ENCODE results near the gene AKAP8L. TPM values are rescaled to one million over a fixed set of nuclear protein-coding genes. Genes with fewer than 3 reads are reported as not detected.

Gene AKAP8L
- total RNA-seq, 2 donors from 2014 or later, result 64.8 to 68.4 TPM

DNA sequence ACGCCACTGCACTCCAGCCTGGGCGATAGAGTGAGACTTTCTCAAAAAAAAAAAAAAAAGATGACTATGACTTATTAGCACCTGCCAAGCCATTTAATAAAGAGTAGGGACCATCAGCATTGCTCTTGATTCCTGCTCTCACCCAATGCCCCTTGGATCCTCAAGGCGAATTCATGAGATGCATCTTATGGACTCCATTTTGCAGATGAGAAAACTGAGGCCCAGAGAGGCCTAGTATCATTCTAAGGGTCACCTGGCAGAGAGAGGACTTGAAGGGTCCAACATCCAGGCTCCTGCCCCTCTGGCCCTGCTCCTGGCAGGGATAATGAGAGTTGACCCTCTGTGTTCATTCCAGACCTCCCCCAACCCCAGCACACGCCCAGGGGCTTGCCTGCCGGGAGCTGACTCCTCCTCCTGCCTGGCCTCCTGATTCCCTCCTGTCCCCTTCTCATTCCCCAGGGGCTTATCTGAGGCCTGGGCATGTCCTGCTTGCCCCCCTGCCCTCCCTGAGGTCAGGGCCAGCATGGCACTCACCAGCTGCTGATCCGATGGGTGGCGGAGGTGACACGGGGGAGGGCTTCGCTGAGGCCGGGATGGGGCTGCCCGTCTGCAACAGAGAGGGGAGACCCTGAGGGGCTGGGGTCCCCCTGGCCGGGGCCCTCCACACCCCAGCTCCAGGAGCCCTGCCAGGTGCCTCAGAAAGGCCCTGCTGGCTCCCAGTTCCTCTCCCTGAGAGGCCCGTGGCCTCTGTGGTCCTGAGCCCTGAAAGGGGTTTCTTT lies 23.5 kb upstream of the AKAP8L start:
- H3K4me3 Mint-ChIP-seq, result no peak overlapping the region
- no peaks in the 10 kb centered on the region for H3K4me1 Mint-ChIP-seq
- no peaks in the 10 kb centered on the region for H3K27me3 Mint-ChIP-seq
- H3K27ac Mint-ChIP-seq, result no peak overlapping the region
- H3K36me3 Mint-ChIP-seq (ENCODE audit: low read depth), result no peaks in the 10 kb centered on the region
- ATAC-seq (replicated peaks), result no peak
- H3K9me3 Mint-ChIP-seq, result no peaks in the 10 kb centered on the region

DNA sequence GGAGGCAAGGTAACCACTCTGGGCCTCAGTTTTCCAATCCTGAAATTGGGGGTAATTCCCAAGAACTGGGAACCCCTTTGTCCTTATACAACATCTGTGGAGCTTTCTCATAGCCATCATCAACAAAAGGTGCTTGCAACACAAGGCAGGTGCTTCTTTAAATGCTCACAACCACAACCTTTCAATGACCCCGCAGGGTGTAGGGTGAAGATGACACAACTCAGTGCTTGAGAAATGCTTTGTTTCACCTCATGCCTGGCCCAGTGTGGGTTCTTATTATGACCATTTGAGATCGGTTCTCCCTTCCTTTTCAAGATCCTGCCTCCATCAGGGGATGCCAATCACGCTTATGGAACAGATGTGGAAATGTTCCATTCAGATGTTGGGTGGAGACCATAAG lies 22.5 kb upstream of the AKAP8L start:
- no peak overlapping the region for H3K27ac Mint-ChIP-seq
- H3K27me3 Mint-ChIP-seq, result no peaks in the 10 kb centered on the region
- H3K4me1 Mint-ChIP-seq, result no peaks in the 10 kb centered on the region
- no peak for ATAC-seq (replicated peaks)
- H3K9me3 Mint-ChIP-seq, result no peaks in the 10 kb centered on the region
- H3K4me3 Mint-ChIP-seq, result no peak overlapping the region
- no peaks in the 10 kb centered on the region for H3K36me3 Mint-ChIP-seq (ENCODE audit: low read depth)

DNA sequence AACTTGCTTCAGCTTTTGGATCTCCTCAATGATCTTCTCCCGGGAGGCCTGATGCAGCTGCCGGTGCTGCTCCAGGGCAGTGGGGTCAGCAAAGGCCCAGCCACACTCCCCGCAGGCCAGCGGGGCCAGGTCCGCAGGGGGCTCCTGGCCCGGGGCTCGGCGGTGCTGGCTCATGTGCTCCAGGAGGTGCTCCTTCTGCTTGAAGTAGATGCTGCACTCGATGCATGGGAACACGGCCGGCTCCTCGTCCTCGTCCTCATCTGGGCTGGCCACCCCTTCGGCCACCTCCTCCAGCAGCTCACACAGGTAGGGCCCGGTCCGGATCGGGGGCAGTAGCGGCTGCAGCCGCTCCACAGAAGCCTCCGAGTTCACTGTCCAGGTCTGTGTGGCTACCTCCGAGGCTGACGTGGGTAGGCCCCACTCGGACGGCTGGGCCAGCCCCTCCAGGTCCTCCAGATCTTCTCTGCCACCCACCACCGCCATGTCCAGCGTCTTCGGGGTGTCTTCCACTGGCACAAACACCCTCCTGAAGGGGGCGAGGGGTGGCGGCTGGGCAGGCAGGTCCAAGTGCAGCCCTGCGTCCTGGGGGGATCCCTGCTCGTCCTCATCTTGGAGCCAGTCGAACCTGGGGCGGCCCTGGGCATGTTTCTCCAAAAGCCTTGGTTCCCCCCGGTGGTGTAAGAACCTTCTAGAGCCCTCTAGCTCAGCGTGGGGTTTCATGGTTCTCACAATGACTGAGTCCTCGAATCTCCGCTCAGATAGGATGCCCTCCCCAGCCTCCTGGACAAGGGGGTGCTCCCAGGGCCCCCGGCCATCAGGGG lies 21.2 kb upstream of the AKAP8L start:
- H3K4me1 Mint-ChIP-seq, result no peaks in the 10 kb centered on the region
- H3K9me3 Mint-ChIP-seq, result no peaks in the 10 kb centered on the region
- no peak overlapping the region for H3K27ac Mint-ChIP-seq
- H3K27me3 Mint-ChIP-seq, result no peaks in the 10 kb centered on the region
- H3K36me3 Mint-ChIP-seq (ENCODE audit: low read depth), result no peaks in the 10 kb centered on the region
- no peak overlapping the region for H3K4me3 Mint-ChIP-seq
- no peak for ATAC-seq (replicated peaks)

DNA sequence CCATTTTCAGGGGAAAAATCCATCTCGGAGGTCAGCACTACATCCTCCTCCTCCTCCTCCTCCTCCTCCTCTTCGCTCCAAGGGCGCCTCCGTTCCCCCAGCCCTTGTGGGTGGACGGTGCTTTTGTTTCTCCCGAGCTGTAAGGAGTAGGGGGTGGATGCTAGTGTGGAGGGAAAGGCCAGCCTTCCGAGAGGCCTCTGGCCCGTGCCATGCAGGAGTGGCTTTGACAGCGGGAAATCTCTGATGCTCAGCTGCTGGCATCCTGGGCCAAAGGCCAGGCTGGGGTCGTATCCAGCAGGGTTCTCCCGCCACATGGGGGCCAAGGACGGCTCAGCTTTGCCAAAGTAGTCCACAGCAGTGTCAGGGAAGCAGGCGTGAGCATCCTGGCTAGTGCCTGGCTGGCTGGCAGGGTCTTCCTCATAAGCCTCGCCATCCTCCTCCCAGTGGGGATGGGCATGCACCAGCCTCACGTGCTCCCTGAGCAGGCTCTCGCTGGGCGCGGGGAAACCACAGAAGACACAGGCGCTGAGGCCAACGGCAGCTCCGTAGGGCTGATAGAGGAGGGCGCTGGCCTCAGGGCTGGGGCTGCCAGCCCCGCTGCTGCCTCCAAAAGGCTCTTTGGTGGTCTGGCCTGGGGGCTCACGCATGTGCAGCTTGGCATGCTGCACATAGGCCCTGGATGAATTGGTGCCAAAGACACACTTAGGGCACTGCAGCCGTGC lies 20.5 kb upstream of the AKAP8L start:
- Mint-ChIP-seq H3K4me1 (no peaks in the 10 kb centered on the region), H3K9me3 (no peaks in the 10 kb centered on the region), H3K27me3 (no peaks in the 10 kb centered on the region), H3K36me3 (ENCODE audit: low read depth) (no peaks in the 10 kb centered on the region), H3K4me3 (no peak overlapping the region), H3K27ac (no peak overlapping the region)
- ATAC-seq (replicated peaks), result no peak

DNA sequence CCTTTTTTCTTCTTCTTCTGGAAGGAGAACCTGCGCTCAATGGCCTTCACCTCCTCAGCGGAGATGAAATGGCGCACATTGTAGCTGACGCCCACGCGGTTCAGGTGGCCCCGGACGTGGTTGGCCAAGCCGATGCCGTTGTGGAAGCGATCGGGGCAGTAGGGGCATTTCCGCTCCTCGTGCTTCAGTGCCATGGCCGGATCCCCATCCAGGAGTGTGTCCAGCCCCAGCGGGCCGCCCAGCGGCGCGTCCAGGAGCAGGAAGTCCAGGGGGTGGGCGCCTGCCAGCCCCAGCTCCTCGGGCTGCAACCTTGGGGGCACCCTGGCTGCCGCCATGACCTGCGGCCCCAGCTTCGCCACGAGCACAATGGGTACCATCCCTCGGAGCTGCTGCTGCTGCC lies 19.8 kb upstream of the AKAP8L start:
- Mint-ChIP-seq H3K36me3 (ENCODE audit: low read depth) (no peaks in the 10 kb centered on the region), H3K27ac (no peak overlapping the region), H3K27me3 (no peaks in the 10 kb centered on the region), H3K4me3 (no peak overlapping the region), H3K4me1 (peaks cover under 1% of the 10 kb centered on the region), H3K9me3 (no peaks in the 10 kb centered on the region)
- ATAC-seq (replicated peaks), result no peak

DNA sequence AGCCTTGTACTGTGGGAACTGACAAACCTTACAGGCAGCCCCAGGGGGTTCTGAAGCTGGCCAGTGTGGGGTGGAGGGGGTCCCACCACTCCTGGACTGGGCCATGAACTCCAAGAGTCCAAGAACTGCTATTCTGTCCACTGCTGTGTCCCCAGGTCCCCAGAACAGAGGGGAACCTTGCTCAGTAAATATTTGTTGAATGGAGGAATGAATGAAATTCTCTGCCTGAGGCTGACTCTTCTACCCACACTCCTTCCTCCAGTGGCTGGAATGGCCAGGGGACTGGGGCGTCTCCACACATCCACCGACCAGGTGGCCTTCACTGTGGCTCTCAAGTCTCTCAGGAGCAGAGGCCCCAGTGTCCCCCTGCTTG lies 19.3 kb upstream of the AKAP8L start:
- H3K27ac Mint-ChIP-seq, result no peak overlapping the region
- peaks cover 5% of the 10 kb centered on the region for H3K4me1 Mint-ChIP-seq
- peaks cover 2% of the 10 kb centered on the region for H3K36me3 Mint-ChIP-seq (ENCODE audit: low read depth)
- H3K27me3 Mint-ChIP-seq, result no peaks in the 10 kb centered on the region
- H3K4me3 Mint-ChIP-seq, result no peak overlapping the region
- no peak for ATAC-seq (replicated peaks)
- H3K9me3 Mint-ChIP-seq, result no peaks in the 10 kb centered on the region

DNA sequence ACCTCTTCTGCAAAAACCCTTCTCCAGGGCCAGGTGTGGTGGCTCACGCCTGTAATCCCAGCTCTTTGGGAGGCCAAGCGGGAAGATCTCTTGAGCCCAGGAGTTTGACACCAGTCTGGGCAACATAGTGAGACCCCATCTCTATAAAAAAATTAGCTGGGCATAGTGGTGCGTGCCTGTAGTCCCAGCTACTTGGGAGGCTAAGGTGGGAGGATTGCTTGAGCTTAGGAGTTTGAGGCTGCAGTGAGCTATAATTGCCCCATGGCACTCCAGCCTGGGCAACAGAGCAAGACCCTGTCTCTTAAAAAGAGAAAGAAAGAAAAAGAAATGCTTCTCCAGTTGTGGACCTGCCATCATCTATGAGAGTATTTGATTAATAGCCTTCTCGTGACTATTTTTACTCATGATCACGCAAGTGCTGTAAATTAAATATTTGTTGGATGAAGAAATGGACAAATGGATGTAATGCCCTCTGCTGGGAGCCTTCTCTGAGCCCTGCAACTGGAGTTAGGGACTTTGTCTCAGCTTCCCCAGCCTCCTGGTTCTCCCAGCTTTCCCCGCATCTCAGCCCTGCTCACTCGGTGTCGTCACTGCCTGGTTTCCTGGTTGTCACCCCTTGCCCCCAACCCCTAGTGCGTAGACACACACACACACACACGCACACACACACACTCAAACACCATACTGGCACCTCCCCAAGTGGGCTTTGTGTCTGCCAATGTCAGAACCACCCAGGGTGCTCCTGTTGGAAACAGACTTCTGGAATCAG lies 18.8 kb upstream of the AKAP8L start:
- H3K27ac Mint-ChIP-seq, result no peak overlapping the region
- H3K4me3 Mint-ChIP-seq, result no peak overlapping the region
- no peaks in the 10 kb centered on the region for H3K27me3 Mint-ChIP-seq
- peaks cover 7% of the 10 kb centered on the region for H3K4me1 Mint-ChIP-seq
- no peaks in the 10 kb centered on the region for H3K9me3 Mint-ChIP-seq
- no peak for ATAC-seq (replicated peaks)
- H3K36me3 Mint-ChIP-seq (ENCODE audit: low read depth), result peaks cover 6% of the 10 kb centered on the region

DNA sequence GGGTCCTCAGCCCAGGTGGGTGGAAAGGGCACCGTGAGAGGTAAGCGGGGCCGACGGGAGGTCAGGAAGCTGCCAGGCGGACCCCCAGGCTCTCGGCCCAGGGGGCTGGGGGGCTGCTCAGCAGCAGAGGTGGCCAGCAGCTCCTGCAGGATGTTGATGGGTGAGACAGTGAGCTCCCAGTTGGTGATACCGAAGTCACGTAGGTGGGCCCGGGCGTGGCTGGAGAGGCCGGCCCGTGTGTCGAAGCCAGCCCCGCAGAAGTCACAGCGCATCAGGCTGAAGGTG lies 18.0 kb upstream of the AKAP8L start:
- Mint-ChIP-seq H3K4me3 (no peak overlapping the region), H3K4me1 (peaks cover 9% of the 10 kb centered on the region), H3K9me3 (no peaks in the 10 kb centered on the region), H3K36me3 (ENCODE audit: low read depth) (peaks cover 10% of the 10 kb centered on the region), H3K27ac (no peak overlapping the region), H3K27me3 (no peaks in the 10 kb centered on the region)
- ATAC-seq (replicated peaks), result no peak

DNA sequence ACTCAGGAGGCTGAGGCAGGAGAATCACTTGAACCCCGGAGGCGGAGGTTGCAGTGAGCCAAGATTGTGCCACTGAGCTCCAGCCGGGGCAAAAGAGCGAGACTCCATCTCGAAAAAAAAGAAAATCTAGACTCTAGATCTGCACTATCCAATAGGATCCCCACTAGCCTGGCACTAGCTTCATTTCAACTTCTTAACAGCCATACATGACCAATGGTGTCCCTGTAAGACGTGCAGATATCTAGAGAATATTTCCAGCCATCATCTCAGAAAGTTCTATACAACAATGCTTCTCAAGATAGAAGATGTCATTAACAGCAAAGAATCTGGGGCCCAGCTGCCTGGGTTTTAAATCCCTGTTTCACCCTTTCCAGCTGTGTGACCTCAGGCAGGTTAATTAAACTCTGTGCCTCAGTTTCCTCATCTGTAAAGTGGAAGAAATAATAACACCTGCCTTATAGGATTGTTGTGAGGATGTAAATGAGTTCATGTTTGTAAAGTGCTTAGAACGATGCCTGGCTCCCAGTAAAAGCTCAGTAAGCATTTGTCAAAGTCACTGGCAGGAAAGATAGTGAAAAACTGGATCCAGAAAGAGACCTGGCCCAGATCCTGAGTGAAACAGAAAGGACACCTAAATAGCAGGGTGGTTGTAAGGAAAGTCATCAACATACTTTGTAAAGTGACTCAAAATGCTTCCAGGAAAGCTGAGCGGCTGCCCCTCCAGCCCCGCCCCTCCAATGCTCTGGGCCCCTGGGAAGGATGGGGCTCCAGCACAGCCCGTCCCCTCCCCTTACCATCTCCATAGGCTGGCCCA lies 17.4 kb upstream of the AKAP8L start:
- H3K4me1 Mint-ChIP-seq, result peaks cover 14% of the 10 kb centered on the region

DNA sequence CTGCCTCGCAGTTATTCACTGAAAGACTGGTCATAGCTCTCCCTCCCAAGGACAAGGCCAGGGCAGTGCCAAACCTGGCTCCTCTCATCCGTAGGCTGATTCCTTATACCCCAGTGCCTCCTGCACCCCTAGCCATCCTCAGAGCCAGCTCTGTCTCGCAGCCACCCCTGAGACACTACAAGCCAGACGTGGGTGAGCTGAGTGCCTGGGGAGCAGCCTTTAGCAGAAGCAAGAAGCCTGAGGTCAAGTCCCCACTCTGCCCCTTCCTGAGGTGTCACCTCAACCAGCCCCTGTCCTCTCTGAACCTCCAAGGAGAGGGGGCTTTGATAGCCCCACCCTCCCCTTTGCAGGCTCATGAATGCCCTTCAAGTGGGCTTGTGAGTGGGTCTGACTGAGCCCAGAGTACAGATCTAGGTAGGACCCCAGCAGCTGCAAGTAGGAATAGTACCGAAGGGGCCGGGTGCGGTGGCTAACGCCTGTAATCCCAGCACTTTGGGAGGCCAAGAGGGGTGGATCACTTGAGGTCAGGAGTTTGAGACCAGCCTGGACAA lies 14.8 kb upstream of the AKAP8L start:
- Mint-ChIP-seq H3K9me3 (no peaks in the 10 kb centered on the region), H3K36me3 (ENCODE audit: low read depth) (peaks cover 22% of the 10 kb centered on the region), H3K4me3 (peak overlapping the region; percentile 99), H3K27ac (peak overlapping the region; percentile 99), H3K4me1 (peaks cover 20% of the 10 kb centered on the region), H3K27me3 (no peaks in the 10 kb centered on the region)
- ATAC-seq (replicated peaks), result no peak

More for the DNA sequence above, 17.4 kb upstream of the AKAP8L start:
- H3K9me3 Mint-ChIP-seq, result no peaks in the 10 kb centered on the region
- no peaks in the 10 kb centered on the region for H3K27me3 Mint-ChIP-seq
- no peak overlapping the region for H3K4me3 Mint-ChIP-seq
- H3K36me3 Mint-ChIP-seq (ENCODE audit: low read depth), result peaks cover 15% of the 10 kb centered on the region
- no peak for ATAC-seq (replicated peaks)
- H3K27ac Mint-ChIP-seq, result no peak overlapping the region

DNA sequence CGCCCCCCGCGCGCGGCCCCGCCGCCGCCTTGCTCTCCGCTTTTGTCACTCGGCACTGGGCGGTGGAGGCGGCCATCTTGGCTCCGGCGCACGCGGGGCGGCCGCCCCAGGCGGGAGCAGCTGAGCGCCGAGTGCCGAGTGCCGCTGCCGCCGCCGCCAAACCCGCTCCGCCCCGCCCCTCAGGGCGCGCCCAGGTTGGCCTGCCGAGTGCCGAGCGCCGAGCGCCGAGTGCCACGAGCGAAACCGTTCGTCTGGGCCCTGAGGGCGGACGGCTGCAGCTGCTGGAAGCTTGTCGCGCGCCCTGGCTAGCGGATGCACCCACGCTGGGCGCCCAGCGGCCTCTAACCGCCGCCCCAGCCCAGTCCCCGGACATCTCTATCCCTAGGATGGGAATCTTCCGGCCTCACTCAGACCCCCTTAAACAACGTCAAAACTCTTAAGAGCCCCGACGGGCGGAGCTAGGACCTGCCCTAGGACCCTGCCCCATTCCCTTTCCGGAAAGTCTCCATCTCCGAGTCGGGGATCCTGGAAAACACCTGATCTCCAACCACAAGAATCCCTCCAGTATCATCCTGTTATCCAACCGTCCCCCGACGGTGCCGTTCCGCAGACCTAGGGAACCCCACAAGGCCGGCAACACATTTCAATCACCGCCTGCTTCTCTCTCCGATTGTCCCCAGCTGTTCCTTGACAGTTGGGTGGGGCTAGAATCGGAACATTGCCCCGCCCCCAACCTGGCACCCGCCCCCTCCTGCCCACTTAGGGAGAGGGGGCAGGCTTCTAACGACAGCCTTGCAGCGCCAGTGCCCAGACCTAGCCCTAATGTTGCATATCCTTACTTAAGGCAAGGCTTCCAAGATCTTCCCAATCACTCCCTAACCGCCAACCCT lies 14.1 kb upstream of the AKAP8L start:
- ATAC-seq (replicated peaks), result peak; percentile 91
- no peaks in the 10 kb centered on the region for H3K27me3 Mint-ChIP-seq
- H3K27ac Mint-ChIP-seq, result peak overlapping the region; percentile 99
- peaks cover 22% of the 10 kb centered on the region for H3K36me3 Mint-ChIP-seq (ENCODE audit: low read depth)
- no peaks in the 10 kb centered on the region for H3K9me3 Mint-ChIP-seq
- H3K4me3 Mint-ChIP-seq, result peak overlapping the region; percentile 99
- H3K4me1 Mint-ChIP-seq, result peaks cover 20% of the 10 kb centered on the region

DNA sequence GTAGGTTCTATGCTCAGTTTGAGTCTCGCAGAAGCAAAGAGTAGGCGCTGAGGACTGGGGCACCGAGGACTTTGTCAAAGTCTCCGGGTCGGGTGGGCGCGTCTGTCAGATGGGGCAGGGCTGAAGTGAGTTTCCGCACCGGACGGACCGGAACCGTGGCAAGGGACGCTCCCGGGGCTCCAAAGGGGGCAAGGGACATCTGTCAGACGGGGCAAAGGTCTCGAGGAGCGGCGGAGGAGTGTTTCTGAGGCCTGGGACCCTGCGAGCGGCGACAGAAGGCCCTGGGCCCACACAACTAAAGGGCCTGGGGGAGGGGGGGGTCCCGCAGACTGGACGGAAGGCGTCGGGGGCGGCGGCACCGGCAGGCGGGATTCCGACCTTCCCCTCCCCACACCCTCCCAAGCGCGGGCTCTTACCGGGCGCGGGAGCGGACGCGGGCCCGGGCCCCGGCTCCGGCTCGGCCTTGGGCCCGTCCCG lies 13.3 kb upstream of the AKAP8L start:
- Mint-ChIP-seq H3K9me3 (no peaks in the 10 kb centered on the region), H3K27me3 (no peaks in the 10 kb centered on the region), H3K36me3 (ENCODE audit: low read depth) (peaks cover 27% of the 10 kb centered on the region), H3K27ac (peak overlapping the region; percentile 96), H3K4me3 (peak overlapping the region; percentile 92), H3K4me1 (peaks cover 20% of the 10 kb centered on the region)
- ATAC-seq (replicated peaks), result peak; percentile 5
